ENCODE results near the gene AFP. TPM values are rescaled to one million over a fixed set of nuclear protein-coding genes. Genes with fewer than 3 reads are reported as not detected.

Gene AFP
- total and polyA plus RNA-seq, 2 of the 13 experiments (the other 11 are each of a cell fraction or from before 2014, with no cell fraction given) = 9,434 to 13,105 TPM

DNA sequence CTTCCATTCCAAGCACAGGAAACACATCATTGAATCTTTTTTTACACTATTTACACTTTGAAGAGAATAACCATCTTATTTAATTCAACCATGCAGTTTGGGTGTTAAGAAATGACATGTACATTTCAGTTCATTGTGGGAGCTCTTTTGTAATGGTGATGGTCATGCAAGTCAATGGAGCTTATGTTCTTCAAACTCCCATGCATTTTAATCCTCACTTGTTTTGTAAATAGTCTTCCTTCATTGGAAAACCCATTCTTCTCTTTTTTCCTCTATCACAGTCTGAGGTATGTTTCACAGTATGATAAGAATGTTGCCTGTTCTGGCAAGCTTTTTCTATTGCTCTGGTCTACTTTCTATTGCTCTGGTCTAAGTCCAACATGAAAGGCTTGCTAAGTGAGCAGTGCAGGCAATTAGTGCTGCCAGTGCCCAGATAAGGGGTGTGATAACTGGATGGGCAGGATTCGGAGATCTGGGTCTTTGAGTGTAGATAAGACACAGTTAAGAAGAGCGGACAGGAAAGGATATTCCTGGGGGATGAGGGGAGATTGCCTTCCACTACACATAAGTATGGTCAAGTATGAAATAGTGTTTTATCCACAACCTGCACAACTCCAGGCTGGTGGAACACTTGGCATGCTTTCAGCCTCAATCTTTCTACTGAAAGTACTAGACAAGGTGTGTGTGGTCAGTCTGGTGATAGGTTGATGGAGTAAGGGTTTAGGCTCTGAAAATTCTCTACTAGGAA lies 17.1 kb downstream of the AFP start (continued):
- TF ChIP-seq NFKB2 (CRISPR knock-in tag; IDR thresholded peaks at IDR 0.05; ENCODE audit: borderline replicate concordance) (no peak), ZNF629 (CRISPR knock-in tag; conservative IDR thresholded peaks at IDR 0.05) (no peak), ZNF839 (CRISPR knock-in tag; IDR thresholded peaks at IDR 0.05; ENCODE audit: borderline replicate concordance) (no peak), ZNF432 (CRISPR knock-in tag; IDR thresholded peaks at IDR 0.05; ENCODE audit: borderline replicate concordance) (no peak), ZNF292 (CRISPR knock-in tag; IDR thresholded peaks at IDR 0.05; ENCODE audit: borderline replicate concordance, low read depth) (no peak), RAD51 (IDR thresholded peaks at IDR 0.05; ENCODE audit: borderline replicate concordance) (no peak), ZNF350 (CRISPR knock-in tag; IDR thresholded peaks at IDR 0.05; ENCODE audit: borderline replicate concordance, low read depth) (no peak), NAIF1 (CRISPR knock-in tag; IDR thresholded peaks at IDR 0.05; ENCODE audit: borderline replicate concordance) (no peak), ZNF367 (CRISPR knock-in tag; IDR thresholded peaks at IDR 0.05; ENCODE audit: borderline replicate concordance) (no peak), FOXK1 (CRISPR knock-in tag; IDR thresholded peaks at IDR 0.05; ENCODE audit: borderline replicate concordance, low read depth) (no peak), MTF1 (CRISPR knock-in tag; IDR thresholded peaks at IDR 0.05) (peak; percentile 32; the same call in 1 of the 2 replicates), FOSL2 (CRISPR knock-in tag; IDR thresholded peaks at IDR 0.05) (no peak), ZNF263 (CRISPR knock-in tag; IDR thresholded peaks at IDR 0.05) (0 out of 2 replicates have a peak, but pooled peaks have one; percentile 11), NR2F1 (CRISPR knock-in tag; IDR thresholded peaks at IDR 0.05) (no peak), NR2C2 (CRISPR knock-in tag; IDR thresholded peaks at IDR 0.05; ENCODE audit: borderline replicate concordance) (no peak)
- TF ChIP-seq, protein P1, sequence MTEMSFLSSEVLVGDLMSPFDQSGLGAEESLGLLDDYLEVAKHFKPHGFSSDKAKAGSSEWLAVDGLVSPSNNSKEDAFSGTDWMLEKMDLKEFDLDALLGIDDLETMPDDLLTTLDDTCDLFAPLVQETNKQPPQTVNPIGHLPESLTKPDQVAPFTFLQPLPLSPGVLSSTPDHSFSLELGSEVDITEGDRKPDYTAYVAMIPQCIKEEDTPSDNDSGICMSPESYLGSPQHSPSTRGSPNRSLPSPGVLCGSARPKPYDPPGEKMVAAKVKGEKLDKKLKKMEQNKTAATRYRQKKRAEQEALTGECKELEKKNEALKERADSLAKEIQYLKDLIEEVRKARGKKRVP (CRISPR knock-in tag; IDR thresholded peaks at IDR 0.05) = no peak
- TF ChIP-seq, protein P2, sequence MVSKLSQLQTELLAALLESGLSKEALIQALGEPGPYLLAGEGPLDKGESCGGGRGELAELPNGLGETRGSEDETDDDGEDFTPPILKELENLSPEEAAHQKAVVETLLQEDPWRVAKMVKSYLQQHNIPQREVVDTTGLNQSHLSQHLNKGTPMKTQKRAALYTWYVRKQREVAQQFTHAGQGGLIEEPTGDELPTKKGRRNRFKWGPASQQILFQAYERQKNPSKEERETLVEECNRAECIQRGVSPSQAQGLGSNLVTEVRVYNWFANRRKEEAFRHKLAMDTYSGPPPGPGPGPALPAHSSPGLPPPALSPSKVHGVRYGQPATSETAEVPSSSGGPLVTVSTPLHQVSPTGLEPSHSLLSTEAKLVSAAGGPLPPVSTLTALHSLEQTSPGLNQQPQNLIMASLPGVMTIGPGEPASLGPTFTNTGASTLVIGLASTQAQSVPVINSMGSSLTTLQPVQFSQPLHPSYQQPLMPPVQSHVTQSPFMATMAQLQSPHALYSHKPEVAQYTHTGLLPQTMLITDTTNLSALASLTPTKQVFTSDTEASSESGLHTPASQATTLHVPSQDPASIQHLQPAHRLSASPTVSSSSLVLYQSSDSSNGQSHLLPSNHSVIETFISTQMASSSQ (IDR thresholded peaks at IDR 0.05; ENCODE audit: low read depth) = no peak
- TF ChIP-seq, protein P2 (CRISPR knock-in tag; IDR thresholded peaks at IDR 0.05; ENCODE audit: borderline replicate concordance) = no peak
- TF ChIP-seq, protein P3, sequence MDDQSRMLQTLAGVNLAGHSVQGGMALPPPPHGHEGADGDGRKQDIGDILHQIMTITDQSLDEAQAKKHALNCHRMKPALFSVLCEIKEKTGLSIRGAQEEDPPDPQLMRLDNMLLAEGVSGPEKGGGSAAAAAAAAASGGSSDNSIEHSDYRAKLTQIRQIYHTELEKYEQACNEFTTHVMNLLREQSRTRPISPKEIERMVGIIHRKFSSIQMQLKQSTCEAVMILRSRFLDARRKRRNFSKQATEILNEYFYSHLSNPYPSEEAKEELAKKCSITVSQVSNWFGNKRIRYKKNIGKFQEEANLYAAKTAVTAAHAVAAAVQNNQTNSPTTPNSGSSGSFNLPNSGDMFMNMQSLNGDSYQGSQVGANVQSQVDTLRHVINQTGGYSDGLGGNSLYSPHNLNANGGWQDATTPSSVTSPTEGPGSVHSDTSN (CRISPR knock-in tag; IDR thresholded peaks at IDR 0.05; ENCODE audit: borderline replicate concordance) = no peak
- TF ChIP-seq, protein P4, sequence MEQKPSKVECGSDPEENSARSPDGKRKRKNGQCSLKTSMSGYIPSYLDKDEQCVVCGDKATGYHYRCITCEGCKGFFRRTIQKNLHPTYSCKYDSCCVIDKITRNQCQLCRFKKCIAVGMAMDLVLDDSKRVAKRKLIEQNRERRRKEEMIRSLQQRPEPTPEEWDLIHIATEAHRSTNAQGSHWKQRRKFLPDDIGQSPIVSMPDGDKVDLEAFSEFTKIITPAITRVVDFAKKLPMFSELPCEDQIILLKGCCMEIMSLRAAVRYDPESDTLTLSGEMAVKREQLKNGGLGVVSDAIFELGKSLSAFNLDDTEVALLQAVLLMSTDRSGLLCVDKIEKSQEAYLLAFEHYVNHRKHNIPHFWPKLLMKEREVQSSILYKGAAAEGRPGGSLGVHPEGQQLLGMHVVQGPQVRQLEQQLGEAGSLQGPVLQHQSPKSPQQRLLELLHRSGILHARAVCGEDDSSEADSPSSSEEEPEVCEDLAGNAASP (CRISPR knock-in tag; IDR thresholded peaks at IDR 0.05; ENCODE audit: borderline replicate concordance) = no peak
